Ecto neural progenitor cell (in vitro differentiated cells): Measurements from ENCODE around the gene COL13A1.

Experiments used
- DNase-seq: peaks from one replicate; pipeline ENCODE4 v3.0.0-alpha.2; 2018; ENCODE audit warnings: low spot score

Gene COL13A1

DNA sequence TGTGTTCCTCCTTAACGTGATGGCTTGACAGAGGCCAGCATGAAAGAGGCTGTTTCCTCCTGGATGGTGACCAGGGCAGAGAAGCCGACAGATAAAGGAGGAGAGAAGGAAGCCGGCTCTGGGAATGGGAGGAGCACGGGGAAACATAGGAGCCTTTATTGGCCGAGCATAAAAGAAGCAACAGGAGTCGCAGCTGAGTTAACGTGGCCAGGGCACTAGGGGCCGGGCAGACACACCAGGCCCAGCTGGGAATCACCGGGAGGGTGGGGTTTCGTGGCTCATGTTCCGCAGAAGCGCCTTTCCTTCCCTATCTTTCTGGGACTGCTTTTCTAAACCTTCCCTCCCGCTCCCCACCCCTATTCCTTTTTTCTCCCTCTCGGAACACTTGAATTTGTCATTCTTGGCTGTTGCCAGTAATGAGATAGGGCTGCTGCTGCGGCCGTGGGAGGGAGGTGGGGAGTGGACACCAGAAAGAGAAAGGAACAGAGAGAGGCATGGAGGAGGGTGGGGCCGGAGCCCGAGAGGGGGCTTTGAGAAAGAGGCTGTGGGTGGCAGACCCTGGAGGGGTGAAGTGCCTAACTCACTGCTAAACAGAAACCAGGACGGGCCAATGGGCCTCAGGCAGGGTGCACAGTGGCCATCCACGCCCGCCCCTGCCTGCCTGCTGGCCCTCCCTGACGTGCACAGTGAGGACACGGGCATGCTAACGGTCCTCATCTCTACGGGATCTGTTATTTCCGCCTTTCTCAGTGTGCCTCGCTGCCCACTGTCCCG, 65.2 kb downstream of the COL13A1 start:
- peak; percentile 72 for DNase-seq

DNA sequence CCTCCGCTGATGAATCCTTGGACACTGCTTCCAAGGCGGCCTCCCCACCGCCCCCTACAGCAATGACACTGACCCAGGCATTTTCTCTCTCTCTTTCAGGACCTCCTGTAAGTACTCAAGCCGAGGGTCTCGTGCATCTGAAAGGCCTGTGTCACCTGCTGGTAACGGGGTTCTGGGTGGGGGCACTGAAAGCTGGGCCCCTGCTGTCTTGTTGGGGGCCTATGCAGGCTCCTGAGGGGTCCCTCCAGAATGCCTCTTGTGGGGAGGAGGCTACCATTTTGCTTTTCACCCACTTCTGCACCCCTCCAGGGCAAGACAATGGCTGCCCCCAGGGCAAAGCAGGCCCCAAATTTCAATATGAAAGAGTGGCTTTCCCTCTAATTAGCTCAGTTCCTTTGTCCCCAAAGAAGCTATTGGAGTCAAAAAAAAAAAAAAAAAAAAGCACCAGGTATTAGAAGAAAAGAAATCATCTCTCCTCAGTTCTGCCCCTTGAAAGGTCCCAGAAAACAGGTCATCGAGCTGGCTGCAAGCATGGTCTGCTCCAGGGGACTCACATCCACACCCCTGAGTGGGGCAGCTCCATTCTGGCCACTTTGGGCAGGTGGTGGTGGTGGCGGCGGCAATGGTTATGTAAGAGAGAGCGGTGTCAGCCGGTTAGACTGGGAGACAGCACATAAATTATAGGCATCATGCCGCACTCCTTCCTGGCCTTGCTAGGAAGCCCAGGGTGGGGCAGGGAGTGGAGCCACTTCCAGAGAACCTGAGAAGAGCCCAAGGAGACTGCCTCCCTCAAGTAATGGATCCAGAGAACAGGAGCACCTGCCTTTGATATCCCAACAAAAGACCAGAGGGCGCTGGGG, 66.2 kb downstream of the COL13A1 start:
- no peak for DNase-seq

DNA sequence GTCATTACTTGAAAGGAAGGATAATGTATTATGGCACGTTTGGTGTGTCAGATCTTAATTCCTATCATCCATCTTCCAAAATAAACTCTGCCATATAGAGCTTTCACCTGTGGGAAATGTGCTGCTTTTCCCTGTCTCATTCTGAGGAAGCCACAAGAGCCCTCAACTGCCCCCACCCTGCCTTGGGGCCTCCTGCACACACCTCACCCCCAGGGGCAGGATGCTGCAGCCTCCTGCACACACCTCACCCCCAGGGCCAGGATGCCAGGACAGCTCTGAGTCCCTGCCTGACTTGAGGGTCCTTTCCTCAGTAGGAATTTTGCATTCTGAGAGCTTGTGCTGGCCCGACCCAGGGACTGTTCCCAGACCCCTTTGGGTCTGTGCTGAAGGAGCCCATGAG, 67.1 kb downstream of the COL13A1 start:
- DNase-seq: no peak

DNA sequence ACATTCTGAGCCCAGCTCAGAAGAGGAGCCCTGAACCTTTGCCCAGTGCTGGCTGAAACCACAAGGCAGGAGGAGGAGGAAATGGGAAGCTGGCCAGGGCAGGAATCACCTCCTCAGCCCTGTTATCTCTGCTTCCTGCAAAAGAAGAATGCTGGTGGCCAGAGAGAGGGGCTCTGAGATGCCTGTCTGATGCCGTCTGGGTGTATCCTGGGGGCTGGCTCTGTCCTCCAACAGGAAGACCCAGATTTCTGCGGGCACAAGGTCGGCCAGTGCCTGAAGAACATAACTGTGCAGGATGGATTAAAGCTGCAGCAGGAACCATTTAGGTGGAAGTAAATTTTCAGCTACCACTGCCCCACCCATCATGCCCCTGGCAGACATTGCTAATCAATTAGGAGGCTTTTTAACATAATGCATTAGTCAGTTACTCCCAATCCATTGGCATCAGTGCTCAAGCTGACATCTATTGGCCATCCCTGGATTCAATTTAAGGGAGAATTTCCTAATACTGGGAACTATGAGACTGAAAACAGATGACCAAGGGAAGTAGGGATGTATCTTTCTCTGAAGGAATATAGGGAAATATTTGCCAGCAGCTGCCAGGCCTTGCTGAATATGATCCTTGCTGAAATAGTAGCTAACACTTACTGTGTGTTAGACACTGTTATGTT, 67.7 kb downstream of the COL13A1 start:
- no peak for DNase-seq

DNA sequence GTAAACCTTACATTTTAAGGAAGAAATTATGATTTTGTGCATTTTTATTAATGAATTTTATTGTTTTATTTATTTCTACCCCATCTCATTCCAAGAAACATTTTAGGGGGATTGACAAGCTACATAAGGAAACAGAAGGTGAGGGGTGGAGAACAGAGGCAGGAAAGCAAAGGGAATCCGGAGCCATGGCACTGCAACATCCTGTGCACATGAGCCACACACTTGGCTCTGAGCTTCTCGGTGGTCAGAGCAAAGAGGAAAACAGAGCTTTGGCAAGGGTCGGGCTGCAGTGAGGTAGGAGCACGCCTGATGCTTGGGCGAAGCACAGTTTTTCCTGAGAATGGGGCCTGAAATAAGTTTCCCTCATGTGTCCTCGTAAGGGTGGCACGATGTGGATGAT, 68.9 kb downstream of the COL13A1 start:
- no peak for DNase-seq

DNA sequence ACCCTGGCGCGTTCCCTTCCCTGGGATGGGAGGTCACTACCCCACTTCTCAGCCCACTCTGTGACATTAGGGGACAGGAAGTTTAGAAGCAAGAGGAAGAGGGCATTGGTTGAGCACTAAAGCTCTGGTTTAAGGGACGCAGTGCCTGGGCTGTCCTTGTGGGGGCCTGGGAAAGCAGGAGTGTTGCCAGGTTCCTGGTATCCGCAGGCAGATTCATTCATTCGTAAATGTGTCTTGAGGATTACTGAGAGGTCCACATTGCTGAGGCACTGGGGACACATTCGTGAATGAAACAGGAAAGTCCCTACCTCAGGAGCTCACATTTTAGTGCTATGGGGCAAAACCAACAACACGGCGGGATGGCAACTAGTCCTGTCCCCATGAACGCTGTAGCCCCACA, 69.4 kb downstream of the COL13A1 start:
- no peak for DNase-seq

DNA sequence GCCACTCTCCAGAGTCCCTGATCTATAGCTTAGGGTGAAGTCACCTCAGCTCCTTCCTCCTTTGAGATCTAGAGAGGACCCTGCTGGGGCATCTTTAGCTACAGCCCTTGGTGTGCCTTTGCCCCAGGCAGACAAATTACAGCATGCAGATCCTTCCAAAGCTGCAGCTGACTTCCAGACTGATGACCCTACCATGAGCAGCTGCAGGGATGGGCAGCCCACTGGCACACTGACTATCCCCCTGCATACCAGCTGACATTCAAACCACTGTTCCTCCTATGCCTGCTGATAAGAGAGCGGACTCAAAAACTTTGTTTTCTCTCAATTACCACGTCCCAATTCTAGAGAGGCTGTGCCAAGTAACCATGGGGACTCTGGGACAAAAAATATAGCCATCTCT, 70.6 kb downstream of the COL13A1 start:
- DNase-seq: no peak

DNA sequence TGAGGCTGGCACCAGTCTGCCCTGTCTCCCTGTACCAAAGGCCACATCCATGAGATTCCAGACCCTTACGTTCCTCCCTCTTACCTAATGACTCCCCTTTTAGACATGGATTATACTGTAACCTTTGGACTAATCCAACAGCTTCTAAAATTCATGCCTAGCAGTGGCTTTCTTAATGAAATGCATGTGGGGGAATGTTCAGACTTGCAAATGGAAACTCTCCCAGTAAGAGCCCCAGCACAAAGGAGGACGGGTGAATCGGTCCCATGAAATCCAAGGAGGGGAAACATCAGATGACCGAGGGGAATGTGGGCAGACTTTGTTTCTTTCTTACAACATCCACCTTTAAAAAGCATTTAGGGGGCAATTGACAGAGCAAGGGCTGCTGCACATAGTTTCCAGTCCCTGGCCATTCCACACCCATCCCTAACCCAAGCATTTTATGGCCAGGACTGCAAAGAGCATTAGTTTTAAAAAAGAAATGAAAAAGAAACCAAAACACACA, 71.5 kb downstream of the COL13A1 start:
- DNase-seq: no peak

DNA sequence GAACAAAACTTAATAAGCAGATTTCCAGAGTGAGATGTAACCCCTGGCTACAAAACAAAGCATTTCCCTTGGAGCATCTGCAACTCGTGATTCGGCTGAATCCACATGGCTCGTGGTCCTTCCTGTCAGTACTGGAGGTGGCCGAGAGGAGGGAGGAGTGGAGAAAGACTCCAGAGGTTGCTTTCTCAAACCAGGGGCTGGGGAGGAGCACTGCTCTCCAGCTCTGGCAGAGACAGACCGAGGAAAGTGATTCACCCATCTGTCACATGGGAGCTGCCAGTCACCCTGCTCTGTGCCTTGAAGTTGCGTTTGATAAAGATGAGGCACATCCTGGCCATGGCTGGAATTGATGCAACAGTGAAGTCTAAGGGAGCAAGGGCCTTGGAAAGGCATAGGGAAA, 72.7 kb downstream of the COL13A1 start:
- no peak for DNase-seq

DNA sequence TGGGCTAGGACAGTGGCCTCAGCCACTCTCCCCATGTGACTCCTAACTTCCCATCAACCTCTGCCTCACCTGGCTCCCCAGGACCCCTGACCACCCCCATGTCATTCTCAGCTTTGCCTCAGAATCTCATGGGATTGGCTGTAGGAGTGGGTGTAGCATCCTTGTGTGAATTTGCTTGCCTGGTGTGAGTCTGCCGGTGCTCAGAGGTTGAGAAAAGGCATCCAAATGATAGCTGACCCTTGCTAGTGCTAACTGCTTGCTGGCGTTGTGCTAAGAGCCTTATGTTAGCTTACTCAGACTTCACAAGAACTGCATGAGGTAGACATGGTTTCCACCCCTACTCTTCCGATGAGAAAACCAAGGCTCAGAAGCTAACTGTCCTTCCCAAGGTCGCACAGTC, 74.2 kb downstream of the COL13A1 start:
- no peak for DNase-seq

DNA sequence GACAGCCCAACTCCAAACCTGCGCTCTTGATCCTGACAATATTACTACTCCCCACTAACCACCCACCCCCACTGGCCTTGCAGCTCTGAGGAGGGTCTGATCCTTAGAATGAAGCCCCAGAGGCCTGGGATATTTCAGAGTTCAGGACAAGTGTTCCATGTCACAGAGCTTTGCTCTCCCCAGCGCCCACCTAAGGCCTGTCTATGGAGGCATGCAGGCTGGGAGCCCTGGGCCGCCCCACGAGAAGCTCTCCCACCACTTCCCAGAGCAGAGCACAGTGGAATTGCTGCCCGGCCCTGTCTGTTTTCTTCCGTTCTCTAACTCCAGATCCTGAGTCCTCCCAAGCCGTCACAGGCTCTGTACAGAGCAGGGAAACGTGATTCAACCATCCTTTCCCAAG, 74.6 kb downstream of the COL13A1 start:
- no peak for DNase-seq

DNA sequence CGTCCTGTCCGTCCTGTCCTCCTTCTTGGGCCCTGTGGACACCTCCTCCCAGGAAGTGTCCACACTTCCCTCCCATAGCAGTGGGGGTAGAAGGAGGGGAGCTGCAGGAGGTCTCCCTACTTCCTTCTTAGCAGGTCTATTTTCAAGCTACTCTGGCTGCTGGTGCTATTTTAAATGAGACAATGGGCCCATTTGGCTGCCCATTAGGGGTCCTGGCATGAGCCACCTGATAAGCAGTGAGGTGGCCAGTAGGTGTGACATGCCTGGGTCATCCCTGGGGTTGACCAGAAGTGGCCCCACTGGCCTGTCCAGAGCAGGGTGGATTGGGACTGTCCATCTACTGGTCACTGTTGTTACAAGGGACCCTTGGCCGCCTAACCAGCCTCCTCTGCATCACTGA, 75.2 kb downstream of the COL13A1 start:
- no peak for DNase-seq

DNA sequence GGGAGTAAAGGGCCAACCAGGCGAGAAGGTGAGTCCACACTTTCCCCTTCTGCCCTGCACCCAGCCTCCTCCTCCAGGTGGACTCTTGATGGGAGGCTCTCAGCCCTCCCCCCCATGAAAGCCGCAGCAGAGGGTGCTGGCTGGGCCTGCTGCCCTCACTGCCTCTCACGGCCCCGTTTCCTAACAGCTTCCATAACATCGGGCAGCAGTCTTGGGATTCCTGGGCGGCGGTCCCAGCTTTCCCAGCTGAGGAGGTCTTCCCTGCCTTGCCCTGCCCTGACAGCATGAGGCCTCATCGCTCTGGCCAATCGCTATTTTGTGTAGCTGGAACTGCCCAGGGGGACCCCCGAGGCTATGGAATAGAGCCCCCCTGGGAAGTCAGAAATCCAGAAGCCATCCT, 76.3 kb downstream of the COL13A1 start:
- DNase-seq: no peak

DNA sequence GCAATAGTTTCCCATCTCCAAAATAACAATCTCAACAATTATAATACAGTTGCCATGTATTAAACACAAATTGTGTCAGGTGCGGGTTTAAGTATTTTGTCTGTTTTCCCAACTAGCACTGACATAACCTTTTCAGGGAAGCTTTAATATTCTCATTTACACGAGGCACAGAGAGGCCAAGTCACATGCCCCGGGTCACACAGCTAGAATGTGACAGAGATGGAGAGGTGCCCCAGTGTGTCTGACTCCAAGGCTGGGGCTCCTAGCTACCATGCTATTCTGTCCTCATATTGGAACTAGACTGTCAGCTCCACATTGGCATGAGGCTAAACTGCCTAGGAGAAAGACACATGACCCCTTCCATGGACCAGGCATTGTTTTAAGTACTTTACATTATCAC, 77.2 kb downstream of the COL13A1 start:
- DNase-seq: no peak

DNA sequence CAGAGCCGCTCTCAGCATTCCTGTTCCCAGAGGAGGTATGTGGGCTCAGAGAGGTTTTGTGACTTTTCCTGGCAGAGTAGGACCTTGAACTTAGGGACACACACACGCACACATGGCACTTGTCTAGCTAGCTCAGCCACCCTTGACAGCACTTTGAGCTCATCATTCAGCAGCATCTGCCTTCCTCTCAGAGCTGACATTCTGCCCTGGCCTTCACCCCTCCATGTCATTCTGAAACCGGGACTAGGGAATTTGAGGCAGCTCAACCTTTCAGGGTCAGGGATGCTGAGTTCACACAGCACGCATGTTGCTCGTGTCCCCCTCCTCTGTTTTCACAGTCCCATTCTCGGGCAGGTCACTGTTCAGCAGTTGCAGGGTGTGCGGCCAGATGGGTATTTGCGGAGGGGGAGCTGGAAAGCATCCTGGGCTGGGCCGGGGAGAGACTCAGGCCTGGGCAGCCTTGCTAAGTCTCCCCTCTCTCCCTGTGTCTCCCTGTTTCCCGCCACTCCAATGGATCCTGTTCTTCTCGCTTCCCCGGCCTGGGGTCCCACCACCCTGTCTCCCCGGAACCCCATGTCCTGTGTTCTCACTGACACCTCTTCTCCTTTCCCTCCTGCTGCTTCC, 78.0 kb downstream of the COL13A1 start:
- no peak for DNase-seq

DNA sequence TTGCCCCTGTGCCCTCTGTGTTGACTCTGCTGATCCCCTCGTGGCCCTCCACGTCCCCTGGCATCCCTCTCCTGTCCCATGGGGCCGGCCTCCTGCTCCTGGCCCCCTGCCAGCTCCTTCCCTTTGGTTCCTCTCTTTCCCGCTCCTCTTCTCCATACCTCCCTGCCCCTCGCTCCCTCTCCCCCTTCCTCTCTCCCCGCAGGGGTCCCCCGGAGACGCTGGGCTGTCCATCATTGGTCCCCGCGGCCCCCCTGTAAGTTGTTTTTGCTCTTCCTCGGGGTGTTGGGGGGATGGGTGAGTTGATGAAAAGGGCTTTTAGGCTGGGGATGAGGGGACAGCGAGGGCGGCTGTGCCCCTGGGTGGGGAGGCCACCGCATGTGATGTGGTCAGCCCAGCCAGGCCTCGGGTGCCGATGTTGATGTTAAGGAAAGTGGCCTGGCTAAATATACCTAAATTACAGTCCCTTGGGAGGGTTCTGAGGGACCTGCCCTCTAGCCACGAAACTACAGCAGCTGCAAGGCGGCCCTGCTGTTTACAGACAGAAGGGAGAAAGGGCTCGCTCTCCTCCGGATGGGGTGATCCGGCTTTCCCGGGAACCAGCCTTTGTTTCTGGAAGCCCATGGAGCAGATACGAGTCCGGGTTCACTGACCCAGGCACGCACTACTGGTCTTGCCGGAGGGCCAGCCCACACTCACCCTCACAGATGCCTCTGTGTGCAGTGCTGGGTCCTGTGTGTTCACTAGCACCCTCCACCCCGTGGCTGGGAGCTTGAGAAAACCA, 78.8 kb downstream of the COL13A1 start:
- no peak for DNase-seq

DNA sequence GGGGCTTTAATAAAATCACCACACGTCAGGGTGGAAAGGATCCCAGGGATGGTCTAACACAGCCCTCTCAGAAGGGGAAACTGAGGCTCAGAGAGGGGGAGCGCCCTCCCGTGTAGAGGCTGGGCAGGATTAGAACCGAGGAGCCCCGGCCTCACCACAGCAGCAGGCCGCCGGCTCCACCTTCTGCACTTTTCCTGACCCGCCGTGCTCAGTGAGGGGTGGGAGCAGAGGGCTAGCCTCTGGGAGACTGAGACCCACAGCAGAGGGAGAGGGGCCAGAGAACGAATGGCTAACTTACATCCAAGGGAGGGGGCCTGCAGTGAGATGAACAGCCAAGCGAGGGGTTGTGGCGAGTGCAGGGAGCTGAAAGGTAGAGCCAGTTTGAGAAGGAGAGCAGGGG, 79.5 kb downstream of the COL13A1 start:
- no peak for DNase-seq

DNA sequence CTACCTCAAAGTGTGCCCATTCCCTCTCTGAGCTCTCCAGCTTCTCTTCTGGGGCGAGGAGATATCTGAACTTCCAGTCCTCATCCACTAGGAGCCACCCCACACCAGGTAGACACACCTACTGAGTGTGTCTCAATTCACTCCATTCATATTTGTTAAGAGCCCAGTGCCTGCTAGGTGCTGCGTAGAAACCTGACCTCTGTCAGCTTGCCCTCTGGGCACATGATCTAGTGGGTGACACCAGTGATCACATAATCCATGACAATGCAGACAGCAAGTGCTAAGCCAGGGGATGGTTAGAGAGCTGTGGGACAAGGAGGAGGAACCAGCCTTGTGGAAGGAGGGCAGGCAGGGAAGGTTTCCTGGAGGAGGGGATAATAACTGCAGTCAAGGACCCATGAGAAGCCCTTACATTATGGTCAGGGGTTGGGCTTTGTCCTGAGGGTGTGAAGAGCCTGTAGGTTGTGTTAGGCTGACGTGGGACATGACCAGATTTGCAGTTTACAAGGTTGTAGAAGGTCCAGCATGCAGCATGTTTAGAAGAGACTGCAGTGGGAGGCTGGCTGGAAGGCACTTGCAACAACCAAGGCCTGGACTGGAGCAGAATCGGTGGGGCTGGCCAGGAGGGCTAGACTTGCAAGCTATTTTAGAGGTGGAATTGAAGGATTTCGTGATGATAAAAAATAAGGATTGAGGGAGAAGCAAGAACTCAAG, 81.8 kb downstream of the COL13A1 start:
- no peak for DNase-seq

DNA sequence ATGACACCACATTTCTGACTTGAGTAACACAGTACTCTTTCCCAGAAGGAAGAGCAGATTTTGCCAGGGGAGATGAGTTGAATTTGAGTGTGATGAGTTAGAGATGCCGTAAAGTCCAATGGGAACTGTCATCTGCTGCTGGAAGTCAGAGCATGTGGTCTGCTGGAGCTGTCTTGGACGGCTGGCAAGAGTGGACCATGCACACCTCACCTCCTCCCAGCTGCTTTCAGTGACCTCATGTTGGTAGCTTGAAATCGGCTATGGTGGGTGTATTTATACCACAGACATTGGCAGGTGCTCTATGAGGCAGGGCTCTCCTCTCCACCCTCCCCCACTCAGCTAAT, 82.3 kb downstream of the COL13A1 start:
- no peak for DNase-seq

DNA sequence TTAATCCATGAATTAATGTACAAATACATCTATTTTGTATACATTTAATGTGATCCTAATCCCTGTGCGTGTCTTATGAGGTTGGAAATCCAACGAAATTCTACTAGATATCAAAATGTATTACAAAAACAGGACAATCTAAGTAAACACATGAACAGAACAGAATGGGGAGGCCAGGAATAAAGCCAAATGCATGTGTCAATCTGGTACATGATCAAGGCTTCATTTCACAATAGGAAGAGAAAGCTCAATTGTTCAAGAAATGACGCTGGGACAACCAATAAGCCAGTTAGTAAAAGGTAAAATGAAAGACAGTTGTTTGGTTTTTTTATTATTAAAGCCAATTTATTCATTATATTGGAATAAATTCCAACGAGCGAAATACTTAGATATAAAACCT, 83.0 kb downstream of the COL13A1 start:
- DNase-seq: no peak
